HuH-7 (cell line): ENCODE measurements around the gene RNF167.
"Not testable (repeated sequence)": the region's sequence is repeated elsewhere in the genome, so short reads cannot be mapped to it uniquely, and the experiment has no call there.

ENCODE experiments used
- DNase-seq: peaks from one replicate; pipeline ENCODE4 v3.0.0; 2011; ENCODE audit warnings: low spot score

The RNF167 gene

GRCh38 chr17:4902540-4902939 is 37.5 kb upstream of the RNF167 start:
- DNase-seq = no peak

DNA sequence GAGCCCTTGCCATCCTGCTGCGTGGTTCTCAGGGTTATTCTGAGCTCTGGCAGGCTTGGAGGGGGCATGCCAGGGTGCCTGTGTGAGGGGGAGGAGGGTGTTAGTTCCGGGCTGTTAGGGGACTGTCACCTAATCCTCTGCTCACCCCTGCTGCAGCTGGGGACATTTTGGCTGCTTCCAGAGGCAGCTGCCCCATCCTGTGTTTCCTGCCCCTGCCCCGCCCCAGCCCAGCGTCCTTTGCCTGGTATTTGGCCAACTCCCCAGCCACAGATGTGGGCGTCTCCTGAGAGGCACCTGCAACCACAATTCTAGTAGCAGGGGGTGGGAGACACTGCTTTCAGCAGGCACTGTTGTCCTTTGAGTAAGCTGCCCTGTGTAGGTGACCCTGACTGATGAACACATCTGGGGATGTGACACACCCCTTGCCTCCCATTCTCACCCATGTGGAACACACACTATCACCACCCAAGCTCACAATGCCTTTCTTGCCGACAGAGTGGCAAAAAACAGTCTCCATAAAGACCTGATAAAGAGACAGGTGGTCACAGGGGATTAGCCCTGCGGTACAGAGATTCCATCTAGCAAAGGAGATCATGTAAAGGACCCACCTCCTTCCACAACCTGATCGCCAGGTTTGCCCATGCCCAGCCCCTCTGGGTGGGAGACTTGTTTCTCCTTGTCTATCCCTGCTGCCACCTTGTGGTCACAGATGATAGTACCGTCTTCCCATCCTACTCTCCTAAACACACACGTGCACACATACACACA is 36.8 kb upstream of the RNF167 start, which contains the start of gene CHRNE:
Gene CHRNE (minus strand): TSS at position 48 of the 768 bp plus-strand sequence. CDS start 35 bp downstream, at position 13.
- peak; percentile 67 for DNase-seq

DNA sequence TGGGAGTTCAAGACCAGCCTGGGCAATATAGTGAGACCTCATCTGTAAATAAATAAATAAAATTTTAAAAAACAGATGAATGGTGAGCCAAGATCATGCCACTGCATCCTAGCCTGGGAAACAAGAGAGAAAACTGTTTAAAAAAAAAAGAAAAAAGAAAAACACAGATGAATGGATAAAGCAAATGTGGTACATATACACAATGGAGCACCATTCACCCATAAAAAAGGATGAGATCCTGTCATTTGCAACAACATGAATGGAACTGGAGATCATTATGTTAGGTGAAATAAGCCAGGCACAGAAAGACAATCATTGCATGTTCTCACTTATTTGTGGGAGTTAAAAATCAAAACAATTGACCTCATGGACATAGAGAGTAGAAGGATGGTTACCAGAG is 33.4 kb upstream of the RNF167 start:
- not testable (repeated sequence) for DNase-seq

- no peak for DNase-seq
Observed at GRCh38 chr17:4908301-4908700, 31.8 kb upstream of the RNF167 start.

DNA sequence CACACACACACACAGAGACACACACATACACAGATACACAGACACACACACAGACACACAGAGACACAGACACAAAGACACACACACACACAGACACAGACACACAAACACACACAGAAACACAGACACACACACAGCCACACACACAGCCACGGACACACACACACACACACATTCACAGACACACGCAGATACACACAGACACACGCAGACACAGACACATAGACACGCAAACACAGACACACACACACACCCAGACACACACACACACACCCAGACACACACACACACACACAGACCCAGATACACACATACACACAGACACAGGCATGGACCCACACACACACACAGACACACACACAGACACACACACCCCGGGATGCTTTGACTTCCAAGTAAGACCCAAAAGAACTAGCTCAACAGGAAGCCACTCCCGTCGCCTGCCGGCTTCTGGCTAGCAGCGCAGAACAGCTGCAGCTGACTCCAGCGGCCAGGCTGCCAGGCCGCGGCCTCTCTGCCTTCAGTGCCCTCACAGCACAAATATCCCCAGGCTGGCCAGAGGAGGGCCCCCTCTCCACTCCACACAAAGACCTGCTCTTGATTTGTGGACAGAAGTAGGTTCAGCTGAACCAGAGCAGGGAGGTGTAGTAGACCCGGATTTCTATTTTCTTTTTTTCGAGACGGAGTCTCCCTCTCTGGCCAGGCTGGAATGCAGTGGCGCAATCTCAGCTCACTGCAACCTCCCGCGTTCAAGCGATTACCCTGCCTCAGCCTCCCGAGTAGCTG is 31.2 kb upstream of the RNF167 start:
- DNase-seq = peak; percentile 73

GRCh38 chr17:4913994-4914393 is 26.1 kb upstream of the RNF167 start:
- no peak for DNase-seq

GRCh38 chr17:4914551-4914950 is 25.5 kb upstream of the RNF167 start:
- DNase-seq = not testable (repeated sequence)

DNA sequence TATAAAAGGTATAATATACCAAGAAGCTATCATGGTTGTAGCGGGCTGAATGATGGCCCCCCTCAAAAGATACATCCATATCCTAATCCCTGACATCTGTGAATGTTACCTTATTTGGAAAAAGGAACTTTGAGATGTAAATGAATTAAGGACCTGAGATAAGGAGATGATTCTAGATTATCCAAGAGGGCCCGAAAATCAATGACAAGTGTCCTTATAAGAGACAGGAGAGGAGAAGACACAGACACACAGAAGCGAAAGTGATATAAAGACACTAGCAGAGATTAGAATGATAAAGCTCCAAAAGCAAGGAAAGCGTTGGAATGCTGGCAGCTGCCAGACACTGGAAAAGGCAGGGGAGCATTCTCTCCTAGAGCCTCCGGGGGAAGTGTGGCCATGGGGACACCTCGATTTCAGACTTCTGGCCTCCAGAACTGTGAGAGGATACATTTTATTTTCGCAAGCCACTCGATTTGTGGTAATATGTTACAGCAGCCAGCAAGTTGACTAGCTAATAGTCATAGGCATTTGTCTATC is 20.5 kb upstream of the RNF167 start:
- DNase-seq = no peak

- DNase-seq = peak; percentile 34
Observed at GRCh38 chr17:4920351-4921048, 19.6 kb upstream of the RNF167 start.

GRCh38 chr17:4921320-4921719 is 18.7 kb upstream of the RNF167 start:
- no peak for DNase-seq

DNA sequence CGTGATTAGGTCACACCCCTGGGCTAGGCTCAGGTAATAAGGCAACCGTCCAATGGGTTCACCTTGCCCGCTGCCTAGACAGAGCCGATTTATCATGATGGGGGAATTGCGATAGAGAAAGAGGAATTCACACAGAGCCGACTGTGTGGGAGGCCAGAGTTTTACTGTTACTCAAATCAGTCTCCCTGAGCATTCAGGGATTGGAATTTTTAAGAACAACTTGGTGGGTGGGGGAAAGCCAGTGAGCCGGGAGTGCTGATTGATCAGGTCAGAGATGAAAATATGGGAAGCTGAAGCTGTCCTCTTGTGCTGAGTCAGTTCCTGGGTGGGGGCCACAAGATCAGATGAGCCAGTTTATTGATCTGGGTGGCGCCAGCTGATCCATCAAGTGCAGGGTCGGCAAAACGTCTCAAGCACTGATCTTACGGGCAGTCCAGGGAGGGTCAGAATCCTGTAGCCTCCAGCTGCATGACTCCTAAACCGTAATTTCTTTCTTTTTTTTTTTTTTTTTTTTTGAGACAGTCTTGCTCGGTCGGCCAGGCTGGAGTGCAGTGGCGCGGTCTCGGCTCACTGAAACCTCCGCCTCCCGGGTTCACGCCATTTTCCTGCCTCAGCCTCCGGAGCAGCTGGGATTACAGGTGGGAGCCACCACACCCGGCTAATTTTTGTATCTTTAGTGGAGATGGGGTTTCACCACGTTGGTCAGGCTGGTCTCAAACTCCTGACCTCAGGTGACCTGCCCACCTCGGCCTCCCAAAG is 13.3 kb upstream of the RNF167 start:
- DNase-seq = not testable (repeated sequence)

DNA sequence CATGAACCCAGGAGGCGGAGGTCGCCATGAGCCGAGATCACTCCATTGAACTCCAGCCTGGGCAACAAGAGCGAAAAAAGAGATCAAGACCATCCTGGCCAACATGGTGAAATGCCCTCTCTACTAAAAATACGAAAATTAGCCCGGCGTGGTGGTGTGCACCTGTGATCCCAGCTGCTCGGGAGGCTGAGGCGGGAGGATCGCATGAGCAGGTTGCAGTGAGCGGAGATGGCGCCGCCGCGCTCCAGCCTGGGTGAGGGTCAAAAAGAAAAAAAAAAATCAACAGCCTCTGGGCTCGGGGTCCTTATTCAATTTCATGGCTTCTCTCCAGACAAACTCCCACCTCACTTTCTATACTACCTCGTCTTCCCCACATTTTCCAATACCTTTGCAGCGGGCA is 11.2 kb upstream of the RNF167 start:
- DNase-seq = no peak

DNA sequence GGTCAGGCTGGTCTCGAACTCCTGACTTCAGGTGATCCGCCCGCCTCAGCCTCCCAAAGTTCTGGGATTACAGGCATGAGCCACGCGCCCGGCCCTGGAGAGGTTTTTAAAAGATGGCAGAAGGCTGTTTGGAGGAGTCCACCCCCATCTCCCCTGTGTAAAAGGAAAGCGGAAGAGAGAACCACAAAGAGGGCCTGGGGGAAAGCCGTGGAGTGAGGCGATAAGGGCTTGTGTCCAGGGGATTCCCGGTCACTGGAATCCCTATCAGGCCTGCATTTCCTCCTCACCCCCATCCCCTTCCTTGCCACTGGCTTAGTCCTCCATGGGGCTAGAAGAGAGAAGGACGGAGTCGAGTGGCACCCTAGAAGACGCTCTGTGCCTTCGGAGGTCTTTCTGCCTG is 8.1 kb upstream of the RNF167 start, which contains the start of gene GP1BA:
Gene GP1BA (plus strand): TSS at position 315 of the 400 bp plus-strand sequence. CDS start 328 bp downstream, outside the sequence.
- no peak for DNase-seq

GRCh38 chr17:4932756-4933155 is 7.3 kb upstream of the RNF167 start:
- no peak for DNase-seq

- no peak for DNase-seq
Observed at GRCh38 chr17:4933646-4934045, 6.4 kb upstream of the RNF167 start.

DNA sequence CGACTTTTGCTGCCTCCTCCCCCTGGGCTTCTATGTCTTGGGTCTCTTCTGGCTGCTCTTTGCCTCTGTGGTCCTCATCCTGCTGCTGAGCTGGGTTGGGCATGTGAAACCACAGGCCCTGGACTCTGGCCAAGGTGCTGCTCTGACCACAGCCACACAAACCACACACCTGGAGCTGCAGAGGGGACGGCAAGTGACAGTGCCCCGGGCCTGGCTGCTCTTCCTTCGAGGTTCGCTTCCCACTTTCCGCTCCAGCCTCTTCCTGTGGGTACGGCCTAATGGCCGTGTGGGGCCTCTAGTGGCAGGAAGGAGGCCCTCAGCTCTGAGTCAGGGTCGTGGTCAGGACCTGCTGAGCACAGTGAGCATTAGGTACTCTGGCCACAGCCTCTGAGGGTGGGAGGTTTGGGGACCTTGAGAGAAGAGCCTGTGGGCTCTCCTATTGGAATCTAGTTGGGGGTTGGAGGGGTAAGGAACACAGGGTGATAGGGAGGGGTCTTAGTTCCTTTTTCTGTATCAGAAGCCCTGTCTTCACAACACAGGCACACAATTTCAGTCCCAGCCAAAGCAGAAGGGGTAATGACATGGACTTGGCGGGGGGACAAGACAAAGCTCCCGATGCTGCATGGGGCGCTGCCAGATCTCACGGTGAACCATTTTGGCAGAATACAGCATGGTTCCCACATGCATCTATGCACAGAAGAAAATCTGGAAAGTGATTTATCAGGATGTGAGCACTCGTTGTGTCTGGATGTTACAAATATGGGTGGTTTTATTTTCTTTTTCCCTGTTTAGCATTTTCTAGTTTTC is 5.7 kb upstream of the RNF167 start:
- peak; percentile 58 for DNase-seq

DNA sequence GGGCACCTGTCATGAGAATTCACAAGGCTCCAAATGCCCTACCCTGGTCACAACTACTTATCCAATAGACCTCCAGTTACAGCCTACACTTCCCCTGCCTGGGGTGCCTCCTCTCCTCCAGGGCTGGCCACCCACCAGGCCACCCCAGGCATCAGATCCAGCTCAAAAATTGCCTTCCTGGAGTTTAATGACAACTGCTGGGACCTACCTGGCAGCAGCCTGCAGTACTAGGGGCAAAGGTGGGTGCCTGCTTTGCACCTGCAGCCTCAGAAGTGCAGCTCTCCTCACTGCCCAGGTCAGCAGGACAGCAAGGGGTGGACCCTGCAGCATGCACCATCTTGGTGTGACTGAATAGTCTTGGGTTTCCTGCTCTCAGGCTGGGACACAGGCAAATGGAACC is 4.4 kb upstream of the RNF167 start:
- DNase-seq = no peak

DNA sequence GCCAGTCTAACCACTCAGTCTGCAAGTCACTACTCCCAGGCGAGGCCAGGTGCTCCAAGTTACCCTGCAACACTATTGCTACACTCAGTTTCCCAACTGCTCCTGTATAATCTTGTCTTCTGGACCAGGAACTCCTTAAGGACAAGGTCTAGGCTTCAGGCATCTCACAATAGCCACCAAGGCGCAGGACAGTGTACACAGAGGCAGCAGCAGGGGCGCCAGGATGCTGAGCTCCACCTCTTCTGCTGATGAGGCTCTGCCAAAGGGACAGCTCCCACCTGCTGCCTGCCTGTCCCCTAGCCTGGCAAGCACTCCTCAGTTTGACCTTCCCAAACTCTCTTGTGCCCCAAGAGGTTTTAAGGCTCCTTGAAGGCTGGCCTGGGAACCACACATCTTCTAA is 3.6 kb upstream of the RNF167 start:
- no peak for DNase-seq

GRCh38 chr17:4937553-4937952 is 2.5 kb upstream of the RNF167 start:
- DNase-seq = no peak

DNA sequence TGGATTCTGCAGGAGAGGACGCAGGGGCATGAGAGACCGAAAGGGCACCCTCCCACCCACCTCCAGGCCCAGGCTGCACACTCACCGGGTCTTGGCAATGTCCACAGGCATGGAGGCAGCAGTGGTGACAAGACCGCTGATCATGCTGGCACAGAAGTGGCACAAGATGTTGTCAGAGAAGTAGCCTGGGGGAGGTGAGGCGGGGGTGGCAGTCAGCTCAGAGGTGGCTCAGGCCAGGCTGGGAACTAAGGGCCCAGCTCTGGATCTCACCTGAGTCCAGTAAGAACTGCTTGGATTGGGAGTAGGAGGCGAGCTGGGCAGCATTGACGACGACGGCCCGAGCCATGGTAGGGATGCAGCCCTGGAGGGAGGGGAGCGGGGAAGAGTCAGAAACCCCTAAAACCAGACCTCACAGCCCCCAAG is 2.0 kb upstream of the RNF167 start:
- no peak for DNase-seq
